ENCODE data around the gene BRINP1.

BRINP1 gene

GRCh38 chr9:119280740-119281485 is 88.3 kb downstream of the BRINP1 start:
- no peak for DNase-seq

- no peak for DNase-seq
These were observed 91.1 kb downstream of the BRINP1 start for GRCh38 chr9:119278171-119278570.

DNA sequence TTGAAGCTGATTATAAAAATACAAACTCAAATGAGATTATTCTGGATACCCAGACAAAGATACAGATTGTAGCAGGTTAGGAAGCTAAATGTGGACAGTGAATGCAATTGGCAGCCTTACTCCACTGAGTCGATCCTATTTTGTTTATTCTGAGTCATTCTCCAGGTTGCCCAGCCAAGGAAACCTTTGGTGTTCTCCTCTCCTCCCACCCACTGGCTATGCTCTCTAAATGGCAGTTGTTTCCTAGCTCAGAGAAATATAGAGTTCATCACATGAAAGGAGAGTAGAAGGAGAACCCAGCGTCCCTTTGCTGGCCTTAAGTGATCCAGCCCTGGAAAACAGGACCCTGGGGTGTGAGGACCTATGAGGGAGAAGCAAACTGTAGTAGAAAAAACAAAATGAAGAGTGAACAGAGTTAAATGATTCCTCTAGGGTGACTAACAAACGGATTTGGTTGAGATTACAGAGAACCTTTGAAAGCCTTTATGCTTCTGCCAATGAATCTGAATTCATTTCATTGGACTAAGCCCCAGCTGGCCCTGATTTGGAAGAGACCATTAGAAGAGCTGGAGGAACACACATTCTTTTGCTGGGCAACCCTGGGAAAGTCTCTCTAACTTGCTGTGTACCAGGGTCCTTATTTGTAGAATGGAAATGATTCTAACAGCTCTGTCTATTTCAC is 95.1 kb downstream of the BRINP1 start:
- no peak for DNase-seq

DNA sequence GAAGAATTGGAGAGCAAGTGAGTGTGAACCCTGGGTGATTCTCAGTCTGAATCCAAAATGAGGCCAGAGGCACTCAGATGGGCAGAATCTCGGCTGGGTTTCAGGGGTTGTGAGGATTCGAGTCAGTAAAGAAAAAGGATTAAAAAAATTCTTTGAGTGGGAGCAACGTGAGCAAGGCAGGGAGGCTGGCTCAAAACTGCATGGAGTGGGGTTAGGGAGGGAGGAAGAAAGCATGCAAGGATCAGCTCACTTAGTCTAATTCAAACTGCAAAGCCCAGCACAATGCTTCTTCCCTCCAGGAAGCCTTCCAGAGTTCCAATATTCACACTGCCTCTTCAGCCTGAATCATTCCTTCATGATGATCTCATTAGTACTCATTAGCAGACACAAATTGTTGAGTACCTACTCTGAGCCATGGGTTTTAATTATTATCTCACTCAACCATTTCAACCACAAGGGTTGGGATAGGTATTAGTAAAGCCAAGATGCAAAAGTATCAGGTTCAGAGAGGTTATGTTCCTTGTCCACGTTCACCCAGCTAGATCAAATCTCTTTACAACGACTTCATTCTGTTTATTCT is 95.8 kb downstream of the BRINP1 start:
- no peak for DNase-seq

DNA sequence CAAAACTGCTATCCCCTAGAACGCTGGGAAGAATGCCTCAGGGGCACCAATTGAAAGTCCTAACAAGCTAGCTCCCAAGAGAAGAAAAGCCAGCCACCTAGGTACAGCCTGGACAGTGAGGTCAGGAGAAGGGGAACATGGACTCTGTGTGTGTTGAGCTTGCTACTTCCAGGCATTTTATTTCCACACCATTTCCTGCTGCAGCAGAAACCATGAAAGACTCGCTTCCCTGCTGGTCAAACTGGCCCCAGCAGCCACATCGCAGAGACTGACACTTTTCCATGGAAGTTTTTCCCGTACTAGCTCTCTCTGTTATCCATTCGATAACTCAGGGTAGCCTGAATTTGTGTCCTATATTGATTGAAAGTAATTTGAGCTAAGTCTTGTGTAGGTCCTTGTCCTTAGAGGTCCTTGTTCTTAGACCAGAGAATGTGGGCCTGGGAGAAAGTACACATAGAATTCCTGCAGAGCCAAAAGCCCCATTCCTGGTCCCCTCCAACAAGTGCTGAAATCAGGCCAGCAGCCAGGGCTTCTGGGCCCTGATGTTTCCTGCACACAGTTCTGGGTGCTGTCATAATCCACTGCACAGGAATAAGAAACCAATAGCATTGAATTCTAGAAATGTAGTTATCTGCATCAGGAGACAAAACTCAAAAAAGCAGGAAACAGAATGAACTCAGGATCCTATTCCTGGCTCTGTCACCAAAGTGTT is 96.6 kb downstream of the BRINP1 start:
- DNase-seq = no peak

DNA sequence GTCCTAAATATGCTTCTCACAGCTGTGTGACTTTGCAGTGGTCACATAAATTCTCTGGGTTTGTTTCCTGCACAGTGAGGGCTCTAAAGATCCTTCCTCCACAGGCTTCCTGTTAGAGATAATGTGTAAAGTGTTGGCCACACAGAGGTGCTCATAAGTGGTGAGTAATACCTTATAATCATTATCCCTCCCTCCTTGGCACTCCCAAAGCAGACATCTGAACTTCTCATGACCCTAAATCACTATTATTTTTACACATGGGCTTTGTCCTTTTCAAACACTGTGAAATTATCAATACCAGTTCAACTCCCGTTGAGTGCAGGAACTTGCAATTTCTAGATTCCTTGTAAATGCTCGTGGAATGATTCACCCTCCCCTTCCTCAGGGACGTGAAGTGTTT is 100.2 kb downstream of the BRINP1 start:
- no peak for DNase-seq

DNA sequence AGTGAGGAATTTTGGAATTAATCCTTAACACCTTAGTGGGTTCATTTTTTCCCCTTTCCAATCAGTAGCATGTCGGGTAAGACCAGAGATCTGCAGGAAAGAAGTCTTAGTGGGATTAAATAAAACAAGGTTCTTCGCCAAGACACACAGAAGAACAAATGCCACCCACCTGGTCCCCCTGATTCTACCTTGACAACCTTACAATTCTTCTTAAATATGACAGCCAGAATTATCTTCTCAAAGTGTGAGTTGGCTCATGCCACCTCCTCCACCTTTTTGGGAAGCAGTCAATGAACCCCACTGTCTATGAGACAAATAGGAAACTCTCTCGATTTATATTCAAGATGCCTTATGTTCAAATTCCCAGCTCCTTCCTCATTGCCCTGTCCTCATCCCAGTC is 105.1 kb downstream of the BRINP1 start:
- DNase-seq = no peak

DNA sequence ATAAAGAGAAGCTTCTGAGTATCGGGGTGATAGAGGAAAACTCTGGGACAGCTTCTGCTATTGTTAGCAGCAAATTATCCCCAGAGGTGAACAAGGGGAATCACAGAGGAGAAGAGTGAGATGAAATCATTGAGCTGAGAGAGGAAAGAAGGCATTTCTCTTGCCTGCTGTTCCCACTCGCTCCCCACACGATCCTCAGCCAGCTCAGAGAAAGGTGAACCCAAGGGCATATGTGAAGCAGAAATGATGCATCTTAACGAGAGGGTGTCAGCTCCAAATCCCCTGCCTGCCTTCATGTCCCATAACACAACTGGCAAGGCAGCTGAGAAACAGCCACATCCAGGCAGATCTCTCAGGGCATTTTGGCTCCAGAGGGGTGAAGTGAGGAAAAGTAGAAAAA is 111.6 kb downstream of the BRINP1 start:
- no peak for DNase-seq

- DNase-seq = no peak
These were observed 114.1 kb downstream of the BRINP1 start for GRCh38 chr9:119255116-119255515.

- DNase-seq = no peak
These were observed 116.5 kb downstream of the BRINP1 start for GRCh38 chr9:119252671-119253299.

- no peak for DNase-seq
These were observed 117.3 kb downstream of the BRINP1 start for GRCh38 chr9:119251936-119252335.

DNA sequence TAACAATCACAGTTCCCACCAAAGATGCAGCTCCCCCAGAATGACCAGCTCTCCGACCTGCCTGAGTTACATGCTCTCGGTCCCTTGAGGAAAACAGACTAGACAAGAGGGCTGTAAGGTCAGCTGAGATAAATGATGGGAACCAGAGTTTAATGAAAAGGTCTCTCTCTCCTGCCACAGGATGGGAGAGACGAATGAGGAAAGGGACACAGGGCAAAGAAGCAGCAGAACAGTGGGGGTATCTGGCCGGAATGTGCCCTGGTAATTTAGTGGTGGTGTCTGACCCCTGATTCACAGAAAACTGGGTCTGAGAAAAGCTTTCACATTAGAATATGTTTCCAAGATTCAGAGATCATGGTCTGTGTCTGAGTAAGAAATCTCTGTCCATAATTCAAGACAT is 118.5 kb downstream of the BRINP1 start:
- DNase-seq = no peak

GRCh38 chr9:119240546-119240945 is 128.7 kb downstream of the BRINP1 start:
- no peak for DNase-seq

GRCh38 chr9:119234636-119235035 is 134.6 kb downstream of the BRINP1 start:
- no peak for DNase-seq

DNA sequence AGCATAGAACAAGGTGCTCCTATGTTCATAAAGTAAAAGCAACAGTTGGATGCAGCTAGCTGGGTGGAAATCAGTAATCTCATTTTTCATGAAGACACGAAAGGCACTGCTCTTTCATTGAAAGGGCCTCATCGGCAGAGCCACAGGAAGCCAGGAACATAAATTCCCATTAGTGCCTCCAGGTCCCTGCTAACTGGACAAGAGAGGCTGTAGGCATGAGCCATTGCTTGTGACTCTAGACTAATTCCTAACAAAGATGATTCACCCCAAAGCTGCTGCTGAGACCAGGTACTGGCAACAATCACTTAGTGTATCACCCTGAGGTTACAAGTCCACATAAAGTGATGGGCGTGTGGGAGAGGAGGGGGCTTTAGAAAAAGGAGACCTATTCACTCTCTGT is 141.8 kb downstream of the BRINP1 start:
- DNase-seq = no peak

DNA sequence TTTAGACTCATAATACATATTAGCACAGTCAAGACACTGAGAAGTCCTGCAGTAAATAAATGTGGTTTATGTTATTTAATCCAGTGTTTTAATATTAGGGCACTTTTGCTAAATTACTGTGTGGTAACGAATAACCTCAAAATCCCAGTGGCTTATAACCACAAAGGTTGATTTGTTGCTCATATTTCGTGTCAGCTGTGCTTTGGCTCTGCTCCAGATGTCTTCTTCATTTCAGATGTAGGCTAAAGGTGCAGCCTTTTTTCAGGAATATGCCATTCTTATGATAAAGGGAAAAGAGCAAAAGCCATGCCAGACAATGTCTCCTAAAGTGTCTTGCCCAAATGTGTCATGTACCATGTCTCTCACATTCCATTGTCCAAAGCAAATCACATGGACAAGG is 144.8 kb downstream of the BRINP1 start:
- no peak for DNase-seq

DNA sequence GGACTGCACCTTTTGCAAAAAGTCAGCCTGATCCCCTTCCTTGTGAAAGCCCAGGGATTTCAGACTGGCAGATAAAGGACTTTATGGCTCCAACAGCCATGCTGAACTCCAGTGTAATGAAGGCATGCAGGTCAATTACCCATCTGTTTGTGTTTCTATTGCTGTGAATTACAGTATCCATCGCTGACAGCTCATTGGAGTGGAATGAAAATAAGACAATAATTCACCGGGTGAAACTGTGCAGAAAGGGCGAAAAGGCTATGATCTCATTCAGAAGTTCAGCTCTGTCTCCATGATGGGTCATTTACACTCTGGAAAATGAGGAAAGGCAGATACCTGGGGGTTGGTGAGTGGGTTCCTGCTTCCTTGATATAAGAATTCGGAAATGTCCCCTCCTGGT is 148.0 kb downstream of the BRINP1 start:
- DNase-seq = no peak

DNA sequence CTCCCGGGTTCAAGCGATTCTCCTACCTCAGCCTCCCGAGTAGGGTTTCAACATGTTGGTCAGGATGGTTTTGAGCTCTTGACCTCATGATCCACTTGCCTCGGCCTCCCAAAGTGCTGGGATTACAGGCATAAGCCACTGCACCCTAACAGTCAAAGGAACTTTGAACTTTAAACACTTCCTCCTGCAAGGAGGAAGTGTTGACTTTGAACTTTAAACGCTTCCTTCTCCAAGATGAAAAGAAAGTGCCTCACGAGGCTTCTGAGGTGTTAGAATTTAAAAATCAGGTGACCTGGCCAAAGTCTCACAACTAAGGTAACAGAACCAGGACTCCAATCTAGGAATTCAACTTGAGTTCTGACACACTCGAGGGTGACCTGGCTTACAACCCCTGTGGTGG is 150.9 kb downstream of the BRINP1 start:
- DNase-seq = no peak

DNA sequence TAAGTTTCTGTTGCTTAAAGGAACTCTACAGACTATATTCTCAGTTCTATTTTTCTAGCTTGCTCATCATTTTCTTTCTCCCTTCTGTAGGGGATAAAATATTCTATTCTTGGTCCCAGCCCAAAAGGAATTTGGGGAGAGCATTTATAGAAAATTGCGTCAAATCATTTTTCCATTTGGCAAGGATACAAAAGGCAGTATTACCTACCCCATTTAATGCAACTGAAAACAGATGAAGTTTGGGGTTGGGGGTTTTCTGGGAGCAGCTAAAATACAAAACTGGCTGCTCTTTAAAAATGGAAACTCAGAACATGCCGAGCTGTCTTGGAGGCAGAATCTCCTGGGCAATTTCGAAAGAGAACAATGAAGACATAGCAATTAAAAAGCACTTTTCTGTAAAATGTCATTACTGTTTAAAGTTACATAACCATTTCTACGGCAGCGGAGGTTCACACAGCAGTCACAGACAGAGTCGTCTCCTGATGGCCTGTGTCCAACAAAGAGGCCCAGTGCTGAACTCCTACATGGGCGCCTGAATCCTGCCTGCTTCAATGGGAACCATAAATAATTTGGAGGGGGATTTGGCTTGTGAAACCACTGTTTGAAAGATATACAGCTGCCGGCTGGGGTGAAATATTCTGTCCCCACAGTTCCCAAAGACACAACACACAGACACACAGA is 152.4 kb downstream of the BRINP1 start:
- DNase-seq = no peak

- DNase-seq = no peak
These were observed 153.6 kb downstream of the BRINP1 start for GRCh38 chr9:119215651-119216050.

- no peak for DNase-seq
These were observed 155.8 kb downstream of the BRINP1 start for GRCh38 chr9:119213471-119213870.

DNA sequence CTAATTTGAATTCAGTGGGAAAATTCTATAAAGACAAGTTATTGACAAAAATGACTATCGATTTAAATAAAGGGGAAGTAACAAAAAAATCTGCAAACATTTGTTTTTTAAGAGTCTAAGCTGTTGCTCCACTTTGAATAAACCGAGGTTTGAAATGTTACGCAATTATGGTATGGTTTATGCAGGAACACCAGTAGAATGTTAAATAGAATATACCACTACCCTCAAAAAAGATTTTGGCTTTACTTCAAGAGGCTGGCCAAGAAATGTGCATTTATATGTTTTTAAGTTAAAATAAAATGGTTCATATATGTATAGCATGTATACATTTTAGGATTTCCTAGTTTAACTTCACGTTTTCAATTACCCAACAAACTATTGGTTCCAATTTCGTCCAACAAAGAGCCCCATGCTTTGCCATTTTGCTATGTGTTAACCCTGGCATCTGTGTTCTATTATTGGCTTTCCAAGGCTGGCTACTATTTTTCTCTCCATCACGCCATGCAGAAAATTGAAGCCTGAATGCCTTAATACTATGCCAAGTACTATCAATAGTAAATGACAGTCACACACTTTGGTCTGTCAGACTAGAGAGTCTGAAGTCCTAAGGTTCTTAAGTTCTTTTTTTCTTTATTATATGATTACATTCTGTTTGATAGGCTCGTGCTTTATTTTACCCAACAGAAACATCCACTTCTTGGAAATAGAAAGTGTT is 171.2 kb downstream of the BRINP1 start:
- DNase-seq = no peak
